ENCODE data around the gene MAL. TPM values are rescaled to one million over a fixed set of nuclear protein-coding genes. Genes with fewer than 3 reads are reported as not detected.
A peak's percentile ranks its signal among the peaks of the same experiment; 100 is the strongest.

The MAL gene
- total and polyA plus RNA-seq, 11 donors: 0.97 to 12.7 (median 3.5) TPM

GRCh38 chr2:95021023-95021416 lies 4.5 kb upstream of the MAL start:
- WGBS, 4 donors: 76 to 88% (median 82%) methylated on average over 4 to 5 of the region's 5 CpGs
- peaks cover 0 to 53% (median 18%) of the 10 kb centered on the region in 9 donors for H3K27me3 ChIP-seq
- DNase-seq (no peak), ATAC-seq (no peak)
- no peak for TF ChIP-seq POLR2A (IDR thresholded peaks at IDR 0.05)
- no peak for TF ChIP-seq CTCF (IDR thresholded peaks at IDR 0.05)
- H3K27ac ChIP-seq: no peak overlapping the region
- H3K4me1 ChIP-seq: peaks cover 0 to 20% (median 5%) of the 10 kb centered on the region in 12 donors
- no peak overlapping the region for H3K4me3 ChIP-seq
- no peaks in the 10 kb centered on the region for H3K9me3 ChIP-seq
- intact Hi-C loops (cut with DNase I): loop anchor here in 8 of 10 donors (2.0 to 10.0 kb wide), 6 partner anchors 54 to 96 kb away; no protein-coding TSS in a partner anchor
- no peaks in the 10 kb centered on the region for H3K36me3 ChIP-seq

- Histone ChIP-seq H3K27me3 (peaks cover 0 to 61% (median 22%) of the 10 kb centered on the region in 9 donors), H3K4me1 (peaks cover 0 to 27% (median 5%) of the 10 kb centered on the region in 12 donors), H3K9me3 (no peaks in the 10 kb centered on the region), H3K27ac (no peak overlapping the region), H3K36me3 (no peaks in the 10 kb centered on the region), H3K4me3 (no peak overlapping the region)
- 65 to 70% (median 68%) methylated on average over 4 of the region's 4 CpGs for WGBS, 4 donors
- TF ChIP-seq CTCF (IDR thresholded peaks at IDR 0.05) (no peak), POLR2A (IDR thresholded peaks at IDR 0.05) (no peak)
- no peak for ATAC-seq
- DNase-seq: no peak
- intact Hi-C loops (cut with DNase I): loop anchor here in 9 of 10 donors (1.0 to 10.0 kb wide), 9 partner anchors 53 to 95 kb away; no protein-coding TSS in a partner anchor
Observed at GRCh38 chr2:95021847-95022246, 3.7 kb upstream of the MAL start.

GRCh38 chr2:95022309-95023221 lies 2.9 kb upstream of the MAL start:
- H3K36me3 ChIP-seq: no peaks in the 10 kb centered on the region
- no peak overlapping the region for H3K27ac ChIP-seq
- peak; percentile 42 to 77 (median 62) for ATAC-seq
- TF ChIP-seq POLR2A (IDR thresholded peaks at IDR 0.05) (no peak), CTCF (IDR thresholded peaks at IDR 0.05) (peak; percentile 72 to 91 (median 85))
- no peak overlapping the region for H3K4me3 ChIP-seq
- no peaks in the 10 kb centered on the region for H3K9me3 ChIP-seq
- H3K4me1 ChIP-seq: peaks cover 0 to 29% (median 5%) of the 10 kb centered on the region in 12 donors
- intact Hi-C loops (cut with DNase I): loop anchor here in 8 of 10 donors (1.0 to 10.0 kb wide), 6 partner anchors 52 to 95 kb away; no protein-coding TSS in a partner anchor
- peaks cover 0 to 61% (median 28%) of the 10 kb centered on the region in 9 donors for H3K27me3 ChIP-seq
- 30 to 38% (median 31%) methylated on average over 11 to 15 of the region's 15 CpGs for WGBS, 4 donors
- DNase-seq: peak; percentile 32 to 75 (median 49)

DNA sequence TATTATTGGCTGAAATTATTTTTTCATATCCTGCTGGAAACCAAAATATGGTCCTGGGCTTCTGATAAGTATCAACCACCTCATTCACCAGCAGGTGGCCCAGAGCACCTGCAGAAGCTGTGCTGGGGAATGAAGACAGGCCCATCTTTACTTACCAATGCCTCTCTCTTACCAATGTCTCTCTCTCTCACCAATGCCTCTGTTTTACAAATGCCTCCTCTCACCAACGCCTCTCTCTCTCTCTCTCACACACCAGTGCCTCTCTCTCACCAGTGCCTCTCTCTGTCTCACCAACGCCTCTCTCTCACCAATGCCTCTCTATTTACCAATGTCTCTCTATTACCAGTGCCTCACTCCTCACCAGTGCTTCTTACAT lies 2.3 kb upstream of the MAL start:
- Histone ChIP-seq H3K27ac (no peak overlapping the region), H3K4me1 (peaks cover 0 to 29% (median 5%) of the 10 kb centered on the region in 12 donors), H3K27me3 (peaks cover 0 to 63% (median 28%) of the 10 kb centered on the region in 9 donors), H3K36me3 (no peaks in the 10 kb centered on the region), H3K9me3 (no peaks in the 10 kb centered on the region), H3K4me3 (no peak overlapping the region)
- DNase-seq (no peak), ATAC-seq (no peak)
- TF ChIP-seq POLR2A (IDR thresholded peaks at IDR 0.05): no peak
- no peak for TF ChIP-seq CTCF (IDR thresholded peaks at IDR 0.05)
- 43 to 57% (median 54%) methylated on average over 2 of the region's 2 CpGs for WGBS, 4 donors
- intact Hi-C loops (cut with DNase I): loop anchor here in 6 of 10 donors (2.0 to 10.0 kb wide), 4 partner anchors 52 to 94 kb away; no protein-coding TSS in a partner anchor

Measured in heart left ventricle (tissue), 16 donors.